ENCODE results near the gene STAG1. TPM values are rescaled to one million over a fixed set of nuclear protein-coding genes. Genes with fewer than 3 reads are reported as not detected.
A peak's percentile ranks its signal among the peaks of the same experiment; 100 is the strongest.

STAG1 gene
- total and polyA plus RNA-seq, 2 experiments from 2014 or later: 12.4 to 41.1 TPM

DNA sequence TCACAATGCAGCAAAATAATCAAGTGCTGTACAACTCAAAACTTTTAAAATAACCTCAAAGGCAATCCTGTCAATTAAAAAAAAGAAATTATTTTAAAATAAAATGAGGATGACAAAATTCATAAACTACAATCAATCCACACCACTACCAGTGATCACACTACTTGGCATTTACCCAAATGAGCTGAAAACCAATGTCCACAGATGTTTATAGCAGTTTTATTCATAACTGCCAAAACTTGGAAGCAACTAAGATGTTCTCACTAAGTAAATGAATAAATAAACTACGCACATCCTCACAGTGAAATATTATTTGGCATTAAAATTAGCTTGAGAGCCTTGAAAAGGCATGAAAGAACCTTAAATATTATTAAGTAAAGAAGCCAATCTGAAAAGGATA is 121.3 kb downstream of the STAG1 start:
- no peak overlapping the region for H3K4me3 ChIP-seq
- H2AFZ ChIP-seq: no peak overlapping the region
- no peaks in the 10 kb centered on the region for H3K9me3 ChIP-seq (ENCODE audit: low read depth)
- DNase-seq (ENCODE audit: low spot score): no peak
- WGBS (ENCODE audit: low lambda C conversion rate, missing lambda C conversion rate): 96% methylated on average over 1 of the region's 1 CpG
- no peak overlapping the region for H3K27ac ChIP-seq
- H3K4me2 ChIP-seq: no peak overlapping the region
- H3K79me2 ChIP-seq: peaks cover 85% of the 10 kb centered on the region
- peaks cover 9% of the 10 kb centered on the region for H3K4me1 ChIP-seq (ENCODE audit: insufficient read depth)
- no peaks in the 10 kb centered on the region for H3K27me3 ChIP-seq
- no peaks in the 10 kb centered on the region for H3K9me2 ChIP-seq (replicated peaks; ENCODE audit: insufficient read depth)
- peaks cover 27% of the 10 kb centered on the region for H4K20me1 ChIP-seq (ENCODE audit: insufficient read depth, poor library complexity, severe bottlenecking)
- no peak for TF ChIP-seq EZH2phosphoT487 (IDR thresholded peaks at IDR 0.05; ENCODE audit: low read depth, severe bottlenecking, unreplicated experiment)
- no peaks in the 10 kb centered on the region for H3K36me3 ChIP-seq (replicated peaks; ENCODE audit: insufficient read depth, low read depth)

DNA sequence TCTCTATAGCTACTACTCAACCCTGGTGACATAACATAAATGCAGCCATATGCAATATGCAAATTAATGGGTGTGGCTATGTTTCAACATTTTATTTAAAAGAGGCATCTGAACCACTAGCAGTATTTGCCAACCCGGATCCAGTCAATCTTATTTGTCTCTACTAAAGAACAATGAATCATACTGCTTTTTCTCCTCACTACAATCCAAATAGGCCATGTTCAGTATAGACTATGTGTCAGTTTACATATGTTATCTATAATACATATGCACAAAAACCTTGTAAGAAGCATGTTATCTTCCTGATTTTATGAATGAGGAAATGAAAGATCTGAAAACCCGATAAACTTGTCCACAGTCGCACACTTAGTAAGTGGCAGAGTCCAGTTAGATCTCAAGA is 125.7 kb downstream of the STAG1 start:
- H3K27me3 ChIP-seq: no peaks in the 10 kb centered on the region
- H3K4me3 ChIP-seq: no peak overlapping the region
- 79% methylated on average over 3 of the region's 3 CpGs for WGBS (ENCODE audit: low lambda C conversion rate, missing lambda C conversion rate)
- H2AFZ ChIP-seq: no peak overlapping the region
- no peaks in the 10 kb centered on the region for H3K9me3 ChIP-seq (ENCODE audit: low read depth)
- H4K20me1 ChIP-seq (ENCODE audit: insufficient read depth, poor library complexity, severe bottlenecking): peaks cover 6% of the 10 kb centered on the region
- DNase-seq (ENCODE audit: low spot score): peak; percentile 4
- H3K36me3 ChIP-seq (replicated peaks; ENCODE audit: insufficient read depth, low read depth): no peaks in the 10 kb centered on the region
- H3K9me2 ChIP-seq (replicated peaks; ENCODE audit: insufficient read depth): no peaks in the 10 kb centered on the region
- TF ChIP-seq EZH2phosphoT487 (IDR thresholded peaks at IDR 0.05; ENCODE audit: low read depth, severe bottlenecking, unreplicated experiment) (no peak), EZH2 (IDR thresholded peaks at IDR 0.05; ENCODE audit: borderline replicate concordance) (no peak)
- TF ChIP-seq, protein P1, sequence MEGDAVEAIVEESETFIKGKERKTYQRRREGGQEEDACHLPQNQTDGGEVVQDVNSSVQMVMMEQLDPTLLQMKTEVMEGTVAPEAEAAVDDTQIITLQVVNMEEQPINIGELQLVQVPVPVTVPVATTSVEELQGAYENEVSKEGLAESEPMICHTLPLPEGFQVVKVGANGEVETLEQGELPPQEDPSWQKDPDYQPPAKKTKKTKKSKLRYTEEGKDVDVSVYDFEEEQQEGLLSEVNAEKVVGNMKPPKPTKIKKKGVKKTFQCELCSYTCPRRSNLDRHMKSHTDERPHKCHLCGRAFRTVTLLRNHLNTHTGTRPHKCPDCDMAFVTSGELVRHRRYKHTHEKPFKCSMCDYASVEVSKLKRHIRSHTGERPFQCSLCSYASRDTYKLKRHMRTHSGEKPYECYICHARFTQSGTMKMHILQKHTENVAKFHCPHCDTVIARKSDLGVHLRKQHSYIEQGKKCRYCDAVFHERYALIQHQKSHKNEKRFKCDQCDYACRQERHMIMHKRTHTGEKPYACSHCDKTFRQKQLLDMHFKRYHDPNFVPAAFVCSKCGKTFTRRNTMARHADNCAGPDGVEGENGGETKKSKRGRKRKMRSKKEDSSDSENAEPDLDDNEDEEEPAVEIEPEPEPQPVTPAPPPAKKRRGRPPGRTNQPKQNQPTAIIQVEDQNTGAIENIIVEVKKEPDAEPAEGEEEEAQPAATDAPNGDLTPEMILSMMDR (IDR thresholded peaks at IDR 0.05; ENCODE audit: poor library complexity): no peak
- no peaks in the 10 kb centered on the region for H3K4me1 ChIP-seq (ENCODE audit: insufficient read depth)
- peaks cover 77% of the 10 kb centered on the region for H3K79me2 ChIP-seq
- H3K27ac ChIP-seq: peak overlapping the region; percentile 14
- H3K4me2 ChIP-seq: no peak overlapping the region

DNA sequence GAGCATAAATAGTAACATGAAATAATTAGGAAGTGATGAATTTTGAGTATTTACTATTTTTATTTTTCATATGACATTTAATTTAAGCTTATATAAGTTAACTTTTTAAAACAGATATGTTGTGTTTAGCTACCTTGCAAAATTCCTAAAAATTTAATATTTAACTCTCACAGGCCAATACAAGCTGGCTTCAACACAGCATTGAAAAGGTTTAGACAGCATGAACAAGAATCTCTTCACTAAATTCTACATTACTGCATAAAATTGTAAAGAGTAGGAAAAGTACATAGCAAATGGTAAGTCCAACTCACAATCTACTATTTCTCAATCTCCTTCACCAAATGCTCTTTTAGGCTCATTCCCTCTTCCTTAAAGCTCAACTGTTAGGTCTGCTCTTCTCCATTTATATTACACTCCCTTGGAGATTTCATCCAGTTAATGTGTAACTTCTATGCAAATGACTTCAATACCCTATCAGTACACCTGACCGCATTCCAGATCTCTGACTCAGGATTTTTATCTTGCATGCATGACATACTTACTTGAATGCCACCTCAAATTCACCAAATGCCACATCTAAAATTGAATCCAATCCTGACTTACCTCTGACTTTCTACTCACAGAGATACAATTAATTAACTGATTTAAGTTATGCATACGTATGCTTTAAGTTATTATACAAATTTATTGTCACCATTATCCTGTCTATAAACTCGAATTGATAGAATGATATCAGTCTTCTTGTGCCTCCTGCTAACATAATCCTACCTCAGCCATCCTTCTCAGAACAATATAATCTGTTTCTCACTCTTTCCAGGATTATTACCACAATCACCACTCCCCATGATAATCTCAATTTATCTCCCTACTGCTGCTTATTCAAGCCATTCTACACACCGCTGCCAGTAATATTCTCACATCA is 127.0 kb downstream of the STAG1 start:
- H3K36me3 ChIP-seq (replicated peaks; ENCODE audit: insufficient read depth, low read depth): no peaks in the 10 kb centered on the region
- DNase-seq (ENCODE audit: low spot score): peak; percentile 72
- H2AFZ ChIP-seq: no peak overlapping the region
- no peaks in the 10 kb centered on the region for H3K9me2 ChIP-seq (replicated peaks; ENCODE audit: insufficient read depth)
- H3K4me3 ChIP-seq: no peak overlapping the region
- peaks cover 73% of the 10 kb centered on the region for H3K79me2 ChIP-seq
- no peaks in the 10 kb centered on the region for H4K20me1 ChIP-seq (ENCODE audit: insufficient read depth, poor library complexity, severe bottlenecking)
- TF ChIP-seq, protein P1 (IDR thresholded peaks at IDR 0.05; ENCODE audit: poor library complexity): no peak
- TF ChIP-seq EZH2 (IDR thresholded peaks at IDR 0.05; ENCODE audit: borderline replicate concordance) (no peak), EZH2phosphoT487 (IDR thresholded peaks at IDR 0.05; ENCODE audit: low read depth, severe bottlenecking, unreplicated experiment) (no peak)
- H3K27me3 ChIP-seq: no peaks in the 10 kb centered on the region
- no peaks in the 10 kb centered on the region for H3K4me1 ChIP-seq (ENCODE audit: insufficient read depth)
- 72% methylated on average over 4 of the region's 4 CpGs for WGBS (ENCODE audit: low lambda C conversion rate, missing lambda C conversion rate)
- peak overlapping the region; percentile 45 for H3K27ac ChIP-seq
- peak overlapping the region; percentile 50 for H3K4me2 ChIP-seq
- H3K9me3 ChIP-seq (ENCODE audit: low read depth): no peaks in the 10 kb centered on the region

DNA sequence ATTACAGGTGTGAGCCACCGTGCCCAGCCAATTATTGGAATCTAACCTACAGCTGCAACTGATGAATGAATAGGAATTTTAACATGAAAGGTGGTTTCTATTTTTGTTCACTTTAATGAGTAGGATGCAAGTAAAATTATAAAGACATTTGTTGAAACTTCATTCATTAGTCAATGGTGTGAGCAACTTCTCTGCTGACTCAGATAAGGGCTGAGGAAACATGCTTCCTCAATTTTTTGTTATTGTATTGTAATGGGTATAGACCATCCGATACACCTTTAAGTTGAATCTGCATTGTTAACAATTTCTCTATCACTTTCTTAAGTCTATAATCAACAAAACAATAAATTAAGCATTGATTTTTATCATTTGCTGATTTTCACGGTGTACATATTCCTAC is 127.8 kb downstream of the STAG1 start:
- no peak for DNase-seq (ENCODE audit: low spot score)
- Histone ChIP-seq H3K79me2 (peaks cover 66% of the 10 kb centered on the region), H3K27me3 (no peaks in the 10 kb centered on the region), H3K36me3 (replicated peaks; ENCODE audit: insufficient read depth, low read depth) (no peaks in the 10 kb centered on the region), H4K20me1 (ENCODE audit: insufficient read depth, poor library complexity, severe bottlenecking) (no peaks in the 10 kb centered on the region), H3K9me3 (ENCODE audit: low read depth) (no peaks in the 10 kb centered on the region), H2AFZ (no peak overlapping the region), H3K27ac (peak overlapping the region; percentile 26), H3K4me1 (ENCODE audit: insufficient read depth) (no peaks in the 10 kb centered on the region), H3K4me3 (no peak overlapping the region), H3K9me2 (replicated peaks; ENCODE audit: insufficient read depth) (no peaks in the 10 kb centered on the region), H3K4me2 (peak overlapping the region; percentile 50)
- WGBS (ENCODE audit: low lambda C conversion rate, missing lambda C conversion rate): 92% methylated on average over 3 of the region's 3 CpGs
- no peak for TF ChIP-seq EZH2 (IDR thresholded peaks at IDR 0.05; ENCODE audit: borderline replicate concordance)
- TF ChIP-seq, protein P1 (IDR thresholded peaks at IDR 0.05; ENCODE audit: poor library complexity): no peak
- TF ChIP-seq EZH2phosphoT487 (IDR thresholded peaks at IDR 0.05; ENCODE audit: low read depth, severe bottlenecking, unreplicated experiment): no peak

Data from hepatocyte (in vitro differentiated cells).